ENCODE results near the gene RFK. TPM values are rescaled to one million over a fixed set of nuclear protein-coding genes. Genes with fewer than 3 reads are reported as not detected.

RFK gene
- total RNA-seq, 1 donor from 2014 or later, result 18.1 TPM

DNA sequence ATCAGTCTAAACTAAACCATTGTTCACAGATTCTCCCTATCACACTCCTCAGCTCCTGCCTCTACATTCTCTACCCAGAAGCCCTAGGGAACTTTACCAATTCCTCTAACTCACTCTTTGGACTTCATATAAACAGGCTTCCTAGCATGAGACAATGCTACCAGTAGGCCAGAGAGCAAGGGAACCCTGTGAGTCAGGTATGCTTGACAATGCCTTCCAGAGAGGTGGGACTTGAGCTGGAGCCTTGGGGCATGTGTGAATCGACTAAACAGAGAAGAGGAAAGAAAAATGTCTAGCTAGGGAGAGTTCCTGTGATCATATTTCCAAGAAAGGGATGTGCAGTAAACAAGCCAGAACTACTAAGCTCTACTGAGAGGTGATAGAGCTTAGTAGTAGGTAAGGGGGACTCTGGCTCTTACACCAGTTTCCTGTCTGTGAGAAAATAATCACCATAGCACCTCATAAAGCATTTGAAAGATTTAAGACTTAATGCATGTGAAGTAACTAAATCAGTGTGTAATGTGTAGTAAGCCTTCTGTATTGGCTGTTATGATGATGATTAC is 6.4 kb upstream of the RFK start:
- TF ChIP-seq, protein P1, sequence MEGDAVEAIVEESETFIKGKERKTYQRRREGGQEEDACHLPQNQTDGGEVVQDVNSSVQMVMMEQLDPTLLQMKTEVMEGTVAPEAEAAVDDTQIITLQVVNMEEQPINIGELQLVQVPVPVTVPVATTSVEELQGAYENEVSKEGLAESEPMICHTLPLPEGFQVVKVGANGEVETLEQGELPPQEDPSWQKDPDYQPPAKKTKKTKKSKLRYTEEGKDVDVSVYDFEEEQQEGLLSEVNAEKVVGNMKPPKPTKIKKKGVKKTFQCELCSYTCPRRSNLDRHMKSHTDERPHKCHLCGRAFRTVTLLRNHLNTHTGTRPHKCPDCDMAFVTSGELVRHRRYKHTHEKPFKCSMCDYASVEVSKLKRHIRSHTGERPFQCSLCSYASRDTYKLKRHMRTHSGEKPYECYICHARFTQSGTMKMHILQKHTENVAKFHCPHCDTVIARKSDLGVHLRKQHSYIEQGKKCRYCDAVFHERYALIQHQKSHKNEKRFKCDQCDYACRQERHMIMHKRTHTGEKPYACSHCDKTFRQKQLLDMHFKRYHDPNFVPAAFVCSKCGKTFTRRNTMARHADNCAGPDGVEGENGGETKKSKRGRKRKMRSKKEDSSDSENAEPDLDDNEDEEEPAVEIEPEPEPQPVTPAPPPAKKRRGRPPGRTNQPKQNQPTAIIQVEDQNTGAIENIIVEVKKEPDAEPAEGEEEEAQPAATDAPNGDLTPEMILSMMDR (IDR thresholded peaks at IDR 0.05), result no peak
- Mint-ChIP-seq H3K9me3 (ENCODE audit: low read depth) (no peaks in the 10 kb centered on the region), H3K36me3 (ENCODE audit: low read depth) (no peaks in the 10 kb centered on the region), H3K27ac (ENCODE audit: unreplicated experiment) (no peak overlapping the region), H3K4me1 (ENCODE audit: low read depth) (peaks cover 12% of the 10 kb centered on the region), H3K4me3 (ENCODE audit: unreplicated experiment) (no peak overlapping the region), H3K27me3 (ENCODE audit: low read depth) (no peaks in the 10 kb centered on the region)
- no peak for DNase-seq (ENCODE audit: low spot score)

DNA sequence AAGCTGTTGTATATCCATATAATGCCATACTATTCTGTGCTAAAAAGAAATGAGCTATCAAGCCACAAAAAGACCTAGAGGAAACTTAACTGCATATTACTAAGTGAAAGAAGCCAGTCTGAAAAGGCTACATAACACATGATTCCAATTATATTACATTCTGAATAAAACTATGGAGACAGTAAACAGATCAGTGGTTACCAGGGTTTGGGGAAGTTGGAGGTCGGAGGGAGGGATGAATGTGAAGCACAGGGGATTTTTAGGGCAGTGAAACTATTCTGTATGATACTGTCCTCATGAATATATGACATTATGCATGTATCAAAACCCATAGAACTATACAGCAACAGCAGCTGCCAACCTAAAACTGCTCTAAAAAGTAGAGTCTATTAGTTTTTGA is 5.6 kb upstream of the RFK start:
- H3K4me3 Mint-ChIP-seq (ENCODE audit: unreplicated experiment), result no peak overlapping the region
- TF ChIP-seq, protein P1 (IDR thresholded peaks at IDR 0.05), result no peak

DNA sequence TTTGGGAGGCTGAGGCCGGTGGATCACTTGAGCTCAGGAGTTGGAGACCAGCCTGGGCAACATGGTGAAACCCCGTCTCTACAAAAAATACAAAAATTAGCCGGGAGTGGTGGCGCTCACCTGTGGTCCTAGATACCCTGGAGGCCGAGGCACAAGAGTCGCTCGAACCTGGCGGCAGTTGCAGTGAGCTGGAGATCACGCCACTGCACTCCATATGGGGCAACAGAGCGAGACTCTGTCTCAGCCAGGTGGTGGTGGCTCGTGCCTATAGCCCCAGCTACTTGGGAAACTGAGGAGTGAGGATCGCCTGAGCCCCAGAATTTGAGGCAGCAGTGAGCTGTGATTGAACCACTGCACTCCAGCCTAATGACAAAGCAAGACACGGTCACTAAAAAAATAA is 2.4 kb upstream of the RFK start:
- Mint-ChIP-seq H3K4me1 (ENCODE audit: low read depth) (peaks cover 22% of the 10 kb centered on the region), H3K27me3 (ENCODE audit: low read depth) (no peaks in the 10 kb centered on the region), H3K4me3 (ENCODE audit: unreplicated experiment) (no peak overlapping the region), H3K36me3 (ENCODE audit: low read depth) (peaks cover 1% of the 10 kb centered on the region), H3K27ac (ENCODE audit: unreplicated experiment) (no peak overlapping the region), H3K9me3 (ENCODE audit: low read depth) (peaks cover 2% of the 10 kb centered on the region)
- TF ChIP-seq, protein P1 (IDR thresholded peaks at IDR 0.05), result no peak
- no peak for DNase-seq (ENCODE audit: low spot score)

More for the DNA sequence above, 5.6 kb upstream of the RFK start:
- H3K9me3 Mint-ChIP-seq (ENCODE audit: low read depth), result no peaks in the 10 kb centered on the region
- H3K27me3 Mint-ChIP-seq (ENCODE audit: low read depth), result no peaks in the 10 kb centered on the region
- peaks cover 13% of the 10 kb centered on the region for H3K4me1 Mint-ChIP-seq (ENCODE audit: low read depth)
- H3K27ac Mint-ChIP-seq (ENCODE audit: unreplicated experiment), result no peak overlapping the region
- DNase-seq (ENCODE audit: low spot score), result no peak
- no peaks in the 10 kb centered on the region for H3K36me3 Mint-ChIP-seq (ENCODE audit: low read depth)

DNA sequence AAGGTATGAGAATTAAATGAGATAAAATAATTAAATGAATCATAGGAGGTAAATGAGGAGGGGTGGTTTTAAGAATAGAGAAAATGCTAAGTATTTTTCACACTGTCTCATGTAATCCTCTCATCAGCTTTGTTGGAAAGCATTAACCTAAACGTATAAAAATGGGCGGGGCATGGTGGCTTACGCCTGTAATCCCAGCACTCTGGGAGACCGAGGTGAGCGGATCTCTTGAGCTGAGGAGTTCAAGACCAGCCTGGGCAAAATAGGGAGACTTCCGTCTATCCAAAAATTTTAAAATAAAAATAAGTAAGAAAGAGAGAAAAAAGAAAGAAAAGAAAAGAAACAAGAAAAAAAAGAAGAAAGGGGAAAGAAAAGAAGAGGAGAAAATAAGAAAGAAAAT is 1.9 kb upstream of the RFK start:
- peaks cover 2% of the 10 kb centered on the region for H3K9me3 Mint-ChIP-seq (ENCODE audit: low read depth)
- no peak overlapping the region for H3K27ac Mint-ChIP-seq (ENCODE audit: unreplicated experiment)
- H3K36me3 Mint-ChIP-seq (ENCODE audit: low read depth), result peaks cover 1% of the 10 kb centered on the region
- TF ChIP-seq, protein P1 (IDR thresholded peaks at IDR 0.05), result no peak
- H3K4me3 Mint-ChIP-seq (ENCODE audit: unreplicated experiment), result no peak overlapping the region
- H3K4me1 Mint-ChIP-seq (ENCODE audit: low read depth), result peaks cover 22% of the 10 kb centered on the region
- no peak for DNase-seq (ENCODE audit: low spot score)
- no peaks in the 10 kb centered on the region for H3K27me3 Mint-ChIP-seq (ENCODE audit: low read depth)

DNA sequence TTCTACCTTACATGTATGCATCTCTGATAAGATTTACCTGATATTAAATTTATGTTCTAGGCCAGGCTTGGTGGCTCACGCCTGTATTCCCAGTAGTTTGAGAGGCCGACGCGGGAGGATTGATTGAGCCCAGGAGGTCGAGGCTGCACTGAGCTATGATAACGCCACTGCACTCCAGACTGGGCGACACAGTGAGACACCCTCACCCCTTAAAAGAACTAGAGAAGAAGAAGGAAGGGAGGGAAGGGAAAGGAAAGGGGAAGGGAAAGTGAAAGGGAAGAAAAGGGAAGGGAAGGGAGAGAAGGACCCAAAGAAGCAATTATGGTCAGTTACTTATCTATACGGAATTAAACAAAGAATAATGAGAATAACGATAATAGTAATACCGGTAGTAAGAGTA is 1.2 kb upstream of the RFK start:
- DNase-seq (ENCODE audit: low spot score), result no peak
- TF ChIP-seq, protein P1 (IDR thresholded peaks at IDR 0.05), result no peak
- H3K27ac Mint-ChIP-seq (ENCODE audit: unreplicated experiment), result peak overlapping the region; percentile 30
- H3K27me3 Mint-ChIP-seq (ENCODE audit: low read depth), result no peaks in the 10 kb centered on the region
- H3K4me1 Mint-ChIP-seq (ENCODE audit: low read depth), result peaks cover 22% of the 10 kb centered on the region
- H3K36me3 Mint-ChIP-seq (ENCODE audit: low read depth), result peaks cover 3% of the 10 kb centered on the region
- H3K9me3 Mint-ChIP-seq (ENCODE audit: low read depth), result peaks cover 2% of the 10 kb centered on the region
- H3K4me3 Mint-ChIP-seq (ENCODE audit: unreplicated experiment), result peak overlapping the region; percentile 44

Measured in chondrocyte (in vitro differentiated cells).